ENCODE results near the gene CDH4. TPM values are rescaled to one million over a fixed set of nuclear protein-coding genes. Genes with fewer than 3 reads are reported as not detected.

Gene CDH4
- total and polyA plus RNA-seq, 2 of the 4 experiments (the other 2 are of a cell fraction) = 1.6 to 3.5 TPM

- ATAC-seq (ENCODE audit: low read depth) = no peak
- Histone ChIP-seq H2AK9ac (replicated peaks; ENCODE audit: low read depth, low read length, poor library complexity) (no peak overlapping the region), H3K27me3 (ENCODE audit: control insufficient read depth, insufficient read depth, low read length) (no peaks in the 10 kb centered on the region), H4K20me1 (ENCODE audit: insufficient read depth, low read length) (no peaks in the 10 kb centered on the region), H4K8ac (ENCODE audit: low read depth in 2 of 2, low read length in 2 of 2) (no peak overlapping the region), H3K14ac (replicated peaks; ENCODE audit: low read depth, low read length) (no peak overlapping the region), H3K4me1 (ENCODE audit: control insufficient read depth, insufficient read depth, low read length) (no peaks in the 10 kb centered on the region), H4K91ac (ENCODE audit: insufficient read depth, low read depth, low read length) (no peak overlapping the region), H3K18ac (ENCODE audit: low read depth, low read length) (no peak overlapping the region), H2AK5ac (ENCODE audit: low read depth, low read length) (no peak overlapping the region), H2BK5ac (ENCODE audit: low read depth, low read length, poor library complexity, severe bottlenecking) (no peak overlapping the region), H3K9ac (ENCODE audit: low read depth, low read length) (no peak overlapping the region), H3K36me3 (ENCODE audit: control insufficient read depth, insufficient read depth, low read length) (no peaks in the 10 kb centered on the region), H3K79me1 (ENCODE audit: low read depth in 1 of 2, low read length in 2 of 2) (no peaks in the 10 kb centered on the region), H3K9me3 (ENCODE audit: control insufficient read depth, insufficient read depth, low read length) (no peaks in the 10 kb centered on the region; the same call in 1 of the 2 replicates), H4K5ac (ENCODE audit: low read depth, low read length) (no peak overlapping the region), H3K9me1 (ENCODE audit: insufficient read depth, low read length) (no peaks in the 10 kb centered on the region; the same call in 1 of the 2 replicates), H2BK20ac (ENCODE audit: low read depth, low read length) (no peak overlapping the region), H3K4ac (ENCODE audit: low read depth, low read length) (no peak overlapping the region), H3K56ac (ENCODE audit: extremely low read depth, insufficient read depth, low read length) (no peak overlapping the region), H2BK120ac (ENCODE audit: low read depth, low read length) (no peak overlapping the region), H3K4me3 (ENCODE audit: insufficient read depth, low read depth, low read length) (no peak overlapping the region), H3K27ac (ENCODE audit: insufficient read depth, low read length) (no peak overlapping the region), H2BK15ac (ENCODE audit: low read depth, low read length) (no peak overlapping the region), H3K4me2 (ENCODE audit: low read depth, low read length) (no peak overlapping the region), H2AFZ (replicated peaks; ENCODE audit: low read length, poor library complexity) (no peak overlapping the region), H3K23ac (ENCODE audit: low read depth, low read length) (no peak overlapping the region)
- no peak for TF ChIP-seq USF2 (IDR thresholded peaks at IDR 0.05; ENCODE audit: low read depth, low read length)
- no peak for TF ChIP-seq RFX5 (IDR thresholded peaks at IDR 0.05; ENCODE audit: low read depth, low read length)
- TF ChIP-seq NFE2L2 (IDR thresholded peaks at IDR 0.05; ENCODE audit: low read depth, low read length) = no peak
- dilution Hi-C loops (cut with HindIII; ENCODE audit: low sequenced_read_pairs, unreplicated experiment) = no loop called here
- intact Hi-C loops (cut with micrococcal nuclease) = no loop called here
- in situ Hi-C loops (cut with MboI; ENCODE audit: low sequenced_read_pairs) = no loop called here
- WGBS, 2 experiments (ENCODE audit: extremely low coverage in 2 of 2, insufficient read length in 1 of 2) = 95% methylated on average over 11 of the region's 12 CpGs; no CpG with 5 or more reads in 1 of the 2 experiments
- CTCF ChIA-PET = no interaction called here
- DNase-seq = no peak
- POLR2A ChIA-PET (ENCODE audit: unreplicated experiment) = no interaction called here
- no TSS peak for BruUV-seq (replicated peaks)
Observed at GRCh38 chr20:61929561-61929960, 677.5 kb downstream of the CDH4 start.

Data from IMR-90 (cell line).